GM23248 (cell line): Measurements from ENCODE around the gene PPP1R27. TPM values are rescaled to one million over a fixed set of nuclear protein-coding genes. Genes with fewer than 3 reads are reported as not detected.
A peak's percentile ranks its signal among the peaks of the same experiment; 100 is the strongest.

ENCODE experiments used
- DNase-seq: peaks from one replicate; pipeline ENCODE4 v3.0.0-alpha.2; 2015
- H2AFZ ChIP-seq: fragments of 200-600 bp; sonication (generic); 2 replicates; pipeline ENCODE4 v1.6.1; 2016; ENCODE audit warnings: antibody characterized with exemption
- H3F3A ChIP-seq: fragments of 200-600 bp; sonication (generic); 2 replicates; pipeline ENCODE4 v1.6.1; 2016; ENCODE audit warnings: mild to moderate bottlenecking, antibody characterized with exemption, mixed run types; ENCODE audit not compliant: insufficient read depth
- H3K27ac ChIP-seq: fragments of 200-600 bp; sonication (generic); 2 replicates; pipeline ENCODE4 v1.5.1; 2016; ENCODE audit warnings: mild to moderate bottlenecking
- H3K27me3 ChIP-seq: fragments of 200-600 bp; sonication (generic); replicated peaks from 2 replicates; pipeline ENCODE4 v1.6.1; 2016; ENCODE audit warnings: mild to moderate bottlenecking; ENCODE audit not compliant: insufficient read depth
- H3K36me3 ChIP-seq: fragments of 200-600 bp; sonication (generic); 2 replicates; pipeline ENCODE4 v1.6.1; 2016; ENCODE audit warnings: low read depth, mild to moderate bottlenecking
- H3K4me1 ChIP-seq: fragments of 200-600 bp; sonication (generic); 2 replicates; pipeline ENCODE4 v1.6.1; 2016; ENCODE audit warnings: mild to moderate bottlenecking; ENCODE audit not compliant: insufficient read depth
- H3K4me2 ChIP-seq: fragments of 200-600 bp; sonication (generic); one replicate; pipeline ENCODE4 v1.6.1; 2016; ENCODE audit warnings: mild to moderate bottlenecking; ENCODE audit not compliant: unreplicated experiment
- H3K4me3 ChIP-seq: fragments of 200-600 bp; sonication (generic); 2 replicates; pipeline ENCODE4 v1.5.1; 2016; ENCODE audit warnings: mild to moderate bottlenecking
- H3K79me2 ChIP-seq: fragments of 200-600 bp; sonication (generic); 2 replicates; pipeline ENCODE4 v1.6.1; 2016; ENCODE audit warnings: mild to moderate bottlenecking; ENCODE audit not compliant: insufficient read depth
- H3K9ac ChIP-seq: fragments of 200-600 bp; sonication (generic); 2 replicates; pipeline ENCODE4 v1.6.1; 2016; ENCODE audit warnings: mild to moderate bottlenecking
- H3K9me2 ChIP-seq: fragments of 200-600 bp; sonication (generic); 2 replicates; pipeline ENCODE4 v1.6.1; 2016; ENCODE audit warnings: mixed run types, mild to moderate bottlenecking, moderate library complexity; ENCODE audit not compliant: insufficient read depth
- H3K9me3 ChIP-seq: fragments of 200-600 bp; sonication (generic); one replicate; pipeline ENCODE4 v1.6.1; 2017; ENCODE audit warnings: low read depth
- H4K20me1 ChIP-seq: fragments of 200-600 bp; sonication (generic); 2 replicates; pipeline ENCODE4 v1.6.0; 2016; ENCODE audit not compliant: insufficient read depth
- EZH2 ChIP-seq: fragments of 200-600 bp; sonication (generic); IDR thresholded peaks from 2 replicates; pipeline ENCODE4 v1.6.1; 2018; ENCODE audit warnings: antibody characterized with exemption, mild to moderate bottlenecking; ENCODE audit not compliant: insufficient read depth, poor library complexity, severe bottlenecking
- EZH2phosphoT487 ChIP-seq: fragments of 200-600 bp; sonication (generic); IDR thresholded peaks from 2 replicates; pipeline ENCODE4 v1.6.1; 2018; ENCODE audit warnings: antibody characterized with exemption, moderate library complexity, mild to moderate bottlenecking, low read depth; ENCODE audit not compliant: insufficient read depth
- WGBS, 2 experiments: methylation state at CpG; one replicate each; pipeline ENCODE4 v1.1.6; 2015 to 2017; ENCODE audit warnings: low lambda C conversion rate in 2 of 2, low coverage in 1 of 2; ENCODE audit errors: missing lambda C conversion rate in 2 of 2; 5-methylcytosine and 5-hydroxymethylcytosine counted together
- in situ Hi-C: fragments of 300-500 bp; cut with MboI; formaldehyde crosslinking; loops from 2 replicates; pipeline ENCODE4 v1.15.0; 2020
- polyA plus RNA-seq: library from polyadenylated mRNA; unstranded; fragments of >200 nt; fragmentation: Nextera tagmentation; extraction: Ambion mirVana; gene quantifications from 2 replicates; pipeline ENCODE4 v1.2.1, GENCODE V29; 2016
- total RNA-seq: library from RNA; depleted of rRNA; stranded (reverse); fragments of >200 nt; shearing (Covaris generic); gene quantifications from 2 replicates; pipeline ENCODE4 v1.2.3, GENCODE V29; 2014

The PPP1R27 gene
- total and polyA plus RNA-seq, 2 experiments from 2014 or later: not detected

DNA sequence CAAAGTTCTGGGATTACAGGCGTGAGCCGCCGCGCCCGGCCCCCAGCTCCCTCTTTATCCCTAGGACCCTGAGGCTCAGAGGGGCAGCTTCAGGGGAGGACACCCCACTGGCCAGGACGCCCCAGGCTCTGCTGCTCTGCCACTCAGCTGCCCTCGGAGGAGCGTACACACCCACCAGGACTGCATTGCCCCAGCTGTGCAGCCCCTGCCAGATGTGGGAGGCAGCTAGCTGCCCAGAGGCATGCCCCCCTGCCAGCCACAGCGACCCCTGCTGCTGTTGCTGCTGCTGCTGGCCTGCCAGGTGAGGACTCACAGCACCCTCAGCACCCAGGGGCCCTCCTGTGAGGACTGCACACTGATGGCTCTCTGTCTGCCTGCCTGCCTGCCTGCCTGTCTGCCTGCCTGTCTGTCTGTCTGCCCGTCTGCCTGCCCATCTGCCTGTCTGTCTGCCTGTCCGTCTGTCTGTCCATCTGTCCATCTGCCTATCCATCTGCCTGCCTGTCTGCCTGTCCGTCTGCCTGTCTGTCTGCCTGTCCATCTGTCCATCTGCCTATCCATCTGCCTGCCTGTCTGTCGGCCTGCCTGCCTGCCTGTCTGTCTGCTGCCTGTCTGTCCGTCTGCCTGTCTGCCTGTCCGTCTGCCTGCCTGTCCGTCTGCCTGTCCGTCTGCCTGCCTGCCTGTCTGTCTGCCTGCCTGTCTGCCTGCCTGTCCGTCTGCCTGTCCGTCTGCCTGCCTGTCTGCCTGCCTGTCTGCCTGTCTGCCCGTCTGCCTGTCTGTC lies 25.9 kb downstream of the PPP1R27 start:
- in situ Hi-C loops: no loop called here
- Histone ChIP-seq H3K4me1 (no peaks in the 10 kb centered on the region), H3K27me3 (peaks cover 54% of the 10 kb centered on the region), H3K27ac (no peak overlapping the region), H3K4me3 (no peak overlapping the region), H3K9ac (no peak overlapping the region), H2AFZ (no peak overlapping the region), H3K36me3 (no peaks in the 10 kb centered on the region), H3K9me2 (no peaks in the 10 kb centered on the region), H3K9me3 (no peaks in the 10 kb centered on the region), H3K79me2 (no peaks in the 10 kb centered on the region), H3F3A (no peaks in the 10 kb centered on the region), H3K4me2 (no peak overlapping the region), H4K20me1 (no peaks in the 10 kb centered on the region)
- TF ChIP-seq EZH2: no peak
- no peak for TF ChIP-seq EZH2phosphoT487
- WGBS, 2 experiments: 54 to 62% methylated on average over 17 to 20 of the region's 20 CpGs
- DNase-seq: no peak

DNA sequence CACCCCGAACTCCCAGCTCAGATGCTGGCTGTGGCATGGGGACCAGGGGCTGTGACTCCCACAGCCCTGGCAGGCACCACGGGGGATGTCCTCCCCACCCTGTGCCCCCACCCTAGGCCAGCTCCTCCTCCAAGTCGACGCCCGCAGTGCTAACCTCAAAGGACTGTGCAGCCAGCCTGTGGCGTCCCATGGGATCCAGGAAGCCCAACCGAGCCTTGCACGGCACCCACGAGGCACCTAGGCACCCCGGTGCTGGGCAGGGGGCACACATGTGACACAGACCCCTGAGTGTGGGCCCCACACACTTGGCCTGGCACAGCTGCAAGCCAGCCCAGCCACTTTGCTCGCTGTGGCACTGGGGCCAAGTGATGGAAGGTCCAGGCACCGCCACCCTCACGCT lies 27.0 kb downstream of the PPP1R27 start:
- H3K27me3 ChIP-seq: peaks cover 66% of the 10 kb centered on the region
- in situ Hi-C loops: no loop called here
- WGBS, 2 experiments: 36 to 41% methylated on average over 13 of the region's 13 CpGs

DNA sequence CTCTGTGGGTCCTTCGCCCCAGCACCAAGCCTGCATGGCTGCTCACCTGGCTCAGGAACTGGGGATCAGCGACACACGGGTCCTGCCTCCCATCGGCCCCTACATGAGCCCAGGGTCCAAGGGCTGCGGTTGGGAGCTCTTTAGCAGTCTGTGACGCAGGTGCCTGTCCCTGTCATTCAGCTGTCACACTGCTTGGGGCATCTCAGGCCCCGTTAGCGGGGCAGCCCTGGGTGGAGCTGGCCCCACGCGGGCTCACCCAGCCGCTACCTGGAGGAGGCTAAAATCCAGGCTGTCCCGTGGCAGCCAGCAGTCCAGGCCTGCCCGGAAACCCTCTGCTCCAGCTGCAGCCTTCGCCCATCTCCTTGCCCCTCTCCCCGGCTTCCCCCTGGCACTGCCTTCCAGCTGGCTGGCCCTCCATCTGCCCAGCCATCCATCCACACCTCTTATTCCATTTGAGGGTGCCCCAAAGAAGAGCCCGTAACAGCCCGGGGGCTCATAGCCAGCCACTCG lies 27.6 kb downstream of the PPP1R27 start:
- Histone ChIP-seq H3K4me2 (no peak overlapping the region), H3K27ac (no peak overlapping the region), H3K79me2 (no peaks in the 10 kb centered on the region), H3K27me3 (peaks cover 70% of the 10 kb centered on the region), H3F3A (no peaks in the 10 kb centered on the region), H2AFZ (no peak overlapping the region), H3K36me3 (no peaks in the 10 kb centered on the region), H4K20me1 (no peaks in the 10 kb centered on the region), H3K4me3 (no peak overlapping the region), H3K9ac (no peak overlapping the region), H3K9me3 (no peaks in the 10 kb centered on the region), H3K9me2 (no peaks in the 10 kb centered on the region), H3K4me1 (no peaks in the 10 kb centered on the region)
- no peak for TF ChIP-seq EZH2phosphoT487
- TF ChIP-seq EZH2: peak; percentile 50
- in situ Hi-C loops: no loop called here
- no peak for DNase-seq
- WGBS, 2 experiments: 33% methylated on average over 18 of the region's 18 CpGs

More for the DNA sequence above, 27.0 kb downstream of the PPP1R27 start:
- no peaks in the 10 kb centered on the region for H3F3A ChIP-seq
- no peaks in the 10 kb centered on the region for H3K36me3 ChIP-seq
- no peak overlapping the region for H2AFZ ChIP-seq
- no peaks in the 10 kb centered on the region for H4K20me1 ChIP-seq
- no peaks in the 10 kb centered on the region for H3K9me3 ChIP-seq
- no peak overlapping the region for H3K4me3 ChIP-seq
- H3K9me2 ChIP-seq: no peaks in the 10 kb centered on the region
- H3K79me2 ChIP-seq: no peaks in the 10 kb centered on the region
- no peaks in the 10 kb centered on the region for H3K4me1 ChIP-seq
- H3K27ac ChIP-seq: no peak overlapping the region
- no peak overlapping the region for H3K4me2 ChIP-seq
- H3K9ac ChIP-seq: no peak overlapping the region
- DNase-seq: no peak
- TF ChIP-seq EZH2: no peak
- no peak for TF ChIP-seq EZH2phosphoT487

DNA sequence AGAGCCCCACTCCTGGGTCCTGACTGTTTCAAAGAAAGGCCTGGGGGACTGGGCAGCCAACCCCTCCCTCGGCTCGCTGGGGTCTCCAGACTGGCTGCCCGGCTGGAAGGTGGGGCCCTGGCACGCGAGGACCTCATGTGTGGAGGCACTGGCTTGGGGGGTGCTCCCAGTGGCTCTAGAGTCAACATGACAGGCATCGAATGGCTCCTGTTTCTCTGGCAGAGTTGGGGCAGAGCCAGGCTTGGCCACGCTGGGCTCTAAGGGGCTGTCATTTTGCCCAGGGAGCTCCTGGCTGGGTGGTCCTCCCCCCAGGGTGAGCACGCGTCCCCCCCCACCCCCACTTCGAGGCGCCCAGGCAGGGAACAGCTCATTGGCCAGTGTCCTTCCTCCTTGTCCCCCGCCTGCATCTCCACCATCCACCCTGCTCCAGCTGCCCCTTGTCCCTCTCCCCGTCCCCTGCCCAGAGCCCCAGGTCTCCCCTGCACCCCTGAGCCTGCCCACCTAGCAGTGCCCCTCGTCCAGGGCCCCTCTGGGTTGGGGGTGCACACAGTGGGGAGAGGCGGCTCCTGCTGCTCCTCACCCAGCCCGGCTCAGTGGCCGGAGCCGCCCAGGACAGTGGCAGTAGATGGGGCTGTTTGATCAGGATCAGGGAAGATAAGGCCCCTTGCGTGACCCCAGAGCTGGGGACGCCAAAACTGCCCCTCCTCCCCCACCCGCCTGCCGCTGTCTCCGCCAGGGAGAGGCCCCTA lies 28.2 kb downstream of the PPP1R27 start:
- 11 to 15% methylated on average over 15 to 21 of the region's 23 CpGs for WGBS, 2 experiments

More for the DNA sequence above, 28.2 kb downstream of the PPP1R27 start:
- Histone ChIP-seq H3F3A (no peaks in the 10 kb centered on the region), H3K79me2 (no peaks in the 10 kb centered on the region), H4K20me1 (no peaks in the 10 kb centered on the region), H3K4me1 (no peaks in the 10 kb centered on the region), H3K9ac (no peak overlapping the region), H3K36me3 (no peaks in the 10 kb centered on the region), H3K9me3 (no peaks in the 10 kb centered on the region), H3K4me3 (no peak overlapping the region), H2AFZ (no peak overlapping the region), H3K9me2 (no peaks in the 10 kb centered on the region), H3K4me2 (no peak overlapping the region), H3K27ac (no peak overlapping the region), H3K27me3 (peaks cover 71% of the 10 kb centered on the region)
- no peak for DNase-seq
- in situ Hi-C loops: no loop called here
- TF ChIP-seq EZH2: no peak
- TF ChIP-seq EZH2phosphoT487: no peak
